ENCODE measurements around the gene VPS18.

DNA sequence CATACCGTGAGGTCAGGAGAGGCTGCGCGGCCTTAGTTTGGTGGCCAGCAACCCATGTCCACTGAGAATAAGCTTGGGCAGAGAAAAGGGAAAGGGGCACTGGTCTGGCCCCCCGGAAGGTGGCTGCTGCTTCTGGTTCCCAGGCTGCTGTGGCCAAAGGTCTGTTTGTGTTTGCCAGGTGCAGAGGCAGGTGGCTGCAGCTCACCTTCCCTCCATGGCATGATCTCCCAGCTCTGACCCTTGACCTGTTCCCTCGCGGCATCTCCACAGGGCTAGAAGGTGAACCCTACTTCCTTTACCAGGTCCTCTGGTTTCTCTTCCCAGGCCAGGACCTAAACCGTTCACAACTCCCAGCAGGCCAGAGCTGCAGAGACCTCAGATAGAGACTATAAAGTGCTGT, 13.8 kb downstream of the VPS18 start:
- no peak for TF ChIP-seq CTCF (conservative IDR thresholded peaks at IDR 0.05 in 1 of 2, IDR thresholded peaks at IDR 0.05 in 1 of 2; ENCODE audit: low read depth in 1 of 2, low read length in 2 of 2)
- no peak for TF ChIP-seq EZH2 (IDR thresholded peaks at IDR 0.05; ENCODE audit: low read length, missing control alignments)
